Uterus (tissue), 2 donors: ENCODE results near the gene MINDY4.

Experiments used
- POLR2A ChIP-seq, 2 donors: fragments of 450-650 bp; IDR thresholded peaks; one replicate each; pipeline ENCODE4 v1.6.1; 2016; ENCODE audit warnings: antibody characterized with exemption in 2 of 2, mild to moderate bottlenecking in 1 of 2, moderate library complexity in 1 of 2
- TF ChIP-seq, protein P1 (sequence below), 4 experiments: fragments of 200-600 bp in 2 of 4; fragments of 450-650 bp in 2 of 4; sonication (generic) in 2 of 4; IDR thresholded peaks; one replicate each; pipeline ENCODE4 v1.5.1; 2016 to 2019; ENCODE audit warnings: antibody characterized with exemption in 4 of 4, mild to moderate bottlenecking in 2 of 4, moderate library complexity in 1 of 4

DNA sequence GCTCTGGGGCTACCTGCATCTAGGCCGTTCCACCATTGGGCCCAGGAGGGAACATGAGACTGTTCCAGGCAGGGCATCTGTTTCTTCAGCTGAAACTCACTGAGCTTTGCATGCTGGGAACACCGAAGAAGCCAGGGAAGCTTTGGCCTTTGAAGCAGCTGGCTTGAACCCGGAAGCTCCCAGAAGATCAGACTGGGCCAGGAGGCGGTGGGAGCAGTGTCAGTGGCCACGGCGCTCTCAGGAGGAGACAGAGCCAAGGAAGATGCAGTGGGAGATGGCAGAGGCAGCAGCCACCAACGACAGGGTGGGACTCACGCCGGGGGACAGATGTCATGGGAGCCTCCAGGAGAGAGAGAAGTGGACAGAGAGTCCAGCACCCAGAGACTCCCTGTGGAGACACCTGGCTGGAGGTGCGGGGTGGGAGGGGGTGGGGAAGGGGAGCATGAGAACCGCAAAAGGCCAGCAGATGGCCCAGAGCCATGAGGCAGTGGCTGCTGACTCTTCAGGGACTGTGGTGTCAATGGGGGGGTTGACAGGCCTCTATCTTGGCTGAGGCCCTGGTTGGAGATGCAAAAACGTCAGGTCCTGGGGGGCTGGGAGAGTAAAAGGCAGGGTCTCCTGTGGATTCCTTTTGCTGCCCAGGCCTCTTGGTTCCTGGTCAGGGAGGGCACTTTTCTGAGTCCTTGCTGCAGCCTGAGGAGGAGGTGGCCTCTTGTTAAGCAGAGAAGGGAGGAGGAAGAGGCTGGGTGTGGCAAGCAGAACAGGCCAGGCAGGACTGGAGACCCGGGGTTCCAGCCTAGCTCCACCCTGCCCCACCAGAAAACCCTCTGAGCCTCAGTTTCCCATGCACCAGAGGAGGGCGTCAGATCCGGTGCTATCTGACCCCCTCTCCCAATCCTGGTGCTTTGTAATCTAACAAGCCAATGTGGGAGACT, 134.1 kb downstream of the MINDY4 start:
- TF ChIP-seq, protein P1, sequence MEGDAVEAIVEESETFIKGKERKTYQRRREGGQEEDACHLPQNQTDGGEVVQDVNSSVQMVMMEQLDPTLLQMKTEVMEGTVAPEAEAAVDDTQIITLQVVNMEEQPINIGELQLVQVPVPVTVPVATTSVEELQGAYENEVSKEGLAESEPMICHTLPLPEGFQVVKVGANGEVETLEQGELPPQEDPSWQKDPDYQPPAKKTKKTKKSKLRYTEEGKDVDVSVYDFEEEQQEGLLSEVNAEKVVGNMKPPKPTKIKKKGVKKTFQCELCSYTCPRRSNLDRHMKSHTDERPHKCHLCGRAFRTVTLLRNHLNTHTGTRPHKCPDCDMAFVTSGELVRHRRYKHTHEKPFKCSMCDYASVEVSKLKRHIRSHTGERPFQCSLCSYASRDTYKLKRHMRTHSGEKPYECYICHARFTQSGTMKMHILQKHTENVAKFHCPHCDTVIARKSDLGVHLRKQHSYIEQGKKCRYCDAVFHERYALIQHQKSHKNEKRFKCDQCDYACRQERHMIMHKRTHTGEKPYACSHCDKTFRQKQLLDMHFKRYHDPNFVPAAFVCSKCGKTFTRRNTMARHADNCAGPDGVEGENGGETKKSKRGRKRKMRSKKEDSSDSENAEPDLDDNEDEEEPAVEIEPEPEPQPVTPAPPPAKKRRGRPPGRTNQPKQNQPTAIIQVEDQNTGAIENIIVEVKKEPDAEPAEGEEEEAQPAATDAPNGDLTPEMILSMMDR (IDR thresholded peaks at IDR 0.05) = no peak
- TF ChIP-seq POLR2A (IDR thresholded peaks at IDR 0.05) = no peak
